ENCODE data around the gene NPPB.

Gene NPPB

DNA sequence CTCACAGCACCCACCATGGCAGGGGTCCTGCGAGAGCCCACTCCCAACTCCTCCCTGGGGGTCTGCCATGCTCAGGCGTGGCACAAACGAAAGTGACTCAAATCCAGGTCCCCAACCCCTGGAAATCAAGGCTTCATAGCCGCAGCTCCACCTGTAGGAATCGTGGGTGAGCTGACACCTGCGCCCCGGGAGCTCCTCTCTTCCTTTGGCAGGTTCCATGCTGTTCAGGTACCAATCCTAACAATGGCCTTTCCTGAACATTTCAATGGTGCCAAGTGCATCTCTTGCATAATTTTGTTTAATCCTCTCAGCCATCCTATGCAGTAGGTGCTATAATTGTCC lies 28.9 kb upstream of the NPPB start:
- TF ChIP-seq, protein P1, sequence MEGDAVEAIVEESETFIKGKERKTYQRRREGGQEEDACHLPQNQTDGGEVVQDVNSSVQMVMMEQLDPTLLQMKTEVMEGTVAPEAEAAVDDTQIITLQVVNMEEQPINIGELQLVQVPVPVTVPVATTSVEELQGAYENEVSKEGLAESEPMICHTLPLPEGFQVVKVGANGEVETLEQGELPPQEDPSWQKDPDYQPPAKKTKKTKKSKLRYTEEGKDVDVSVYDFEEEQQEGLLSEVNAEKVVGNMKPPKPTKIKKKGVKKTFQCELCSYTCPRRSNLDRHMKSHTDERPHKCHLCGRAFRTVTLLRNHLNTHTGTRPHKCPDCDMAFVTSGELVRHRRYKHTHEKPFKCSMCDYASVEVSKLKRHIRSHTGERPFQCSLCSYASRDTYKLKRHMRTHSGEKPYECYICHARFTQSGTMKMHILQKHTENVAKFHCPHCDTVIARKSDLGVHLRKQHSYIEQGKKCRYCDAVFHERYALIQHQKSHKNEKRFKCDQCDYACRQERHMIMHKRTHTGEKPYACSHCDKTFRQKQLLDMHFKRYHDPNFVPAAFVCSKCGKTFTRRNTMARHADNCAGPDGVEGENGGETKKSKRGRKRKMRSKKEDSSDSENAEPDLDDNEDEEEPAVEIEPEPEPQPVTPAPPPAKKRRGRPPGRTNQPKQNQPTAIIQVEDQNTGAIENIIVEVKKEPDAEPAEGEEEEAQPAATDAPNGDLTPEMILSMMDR (conservative IDR thresholded peaks at IDR 0.05), result no peak
- no peak for TF ChIP-seq ZFX (IDR thresholded peaks at IDR 0.05)
- H3K27ac ChIP-seq, result no peak overlapping the region

DNA sequence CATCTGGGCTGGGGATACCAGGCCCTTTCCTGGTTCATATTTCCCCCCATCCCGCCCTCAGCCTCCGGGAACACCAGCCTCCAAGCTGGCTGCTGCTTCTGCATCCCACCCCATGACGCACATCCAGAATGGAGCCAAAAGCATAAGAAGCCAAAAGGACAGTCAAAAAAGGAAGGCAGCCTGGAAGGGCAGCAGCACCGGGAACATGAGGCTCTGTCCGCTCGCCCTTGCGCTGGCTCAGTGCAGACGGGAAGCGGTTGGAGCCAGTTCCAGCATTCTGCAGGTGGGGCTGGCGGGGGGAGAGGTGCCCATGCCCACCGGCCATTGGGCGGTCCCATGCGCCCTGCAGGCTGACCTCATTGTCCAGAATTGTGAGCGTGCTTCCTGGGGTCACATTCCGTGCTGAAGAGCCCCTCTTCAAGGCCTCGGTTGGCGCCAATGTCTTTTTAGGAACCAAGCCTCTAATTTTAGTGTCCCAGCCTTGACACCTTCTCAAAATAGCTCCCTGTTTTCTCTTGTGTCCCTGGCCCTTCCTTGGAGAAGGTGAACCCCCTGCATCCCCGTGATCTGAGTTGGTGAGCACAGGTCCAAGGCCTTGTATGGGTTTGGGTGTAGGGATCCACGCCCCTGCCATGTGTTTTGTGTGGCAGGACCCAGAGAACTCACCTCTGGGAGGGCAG lies 28.4 kb upstream of the NPPB start:
- TF ChIP-seq, protein P1 (conservative IDR thresholded peaks at IDR 0.05), result no peak
- no peak for TF ChIP-seq ZFX (IDR thresholded peaks at IDR 0.05)
- H3K27ac ChIP-seq, result no peak overlapping the region

DNA sequence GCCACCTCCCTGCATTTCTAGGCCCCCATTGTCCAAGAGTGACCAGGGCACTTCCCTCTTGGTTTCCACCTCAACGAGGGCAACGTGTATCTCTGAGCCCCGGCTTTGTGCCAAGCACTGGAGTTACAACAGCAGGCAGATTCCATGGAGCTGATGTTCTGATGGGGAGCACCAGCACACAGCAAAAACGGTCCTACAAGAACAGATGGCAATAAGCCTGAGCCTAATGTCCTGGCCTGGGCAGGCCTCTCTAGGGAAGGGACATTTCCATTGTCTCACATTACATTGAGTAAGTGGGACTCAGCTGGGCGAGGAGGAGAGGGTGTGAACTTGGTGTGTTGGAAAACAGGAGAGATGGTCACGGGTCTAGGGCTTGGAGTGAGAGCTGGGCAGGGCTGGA lies 27.2 kb upstream of the NPPB start:
- H3K27ac ChIP-seq, result no peak overlapping the region
- TF ChIP-seq, protein P1 (conservative IDR thresholded peaks at IDR 0.05), result no peak
- TF ChIP-seq ZFX (IDR thresholded peaks at IDR 0.05), result no peak

DNA sequence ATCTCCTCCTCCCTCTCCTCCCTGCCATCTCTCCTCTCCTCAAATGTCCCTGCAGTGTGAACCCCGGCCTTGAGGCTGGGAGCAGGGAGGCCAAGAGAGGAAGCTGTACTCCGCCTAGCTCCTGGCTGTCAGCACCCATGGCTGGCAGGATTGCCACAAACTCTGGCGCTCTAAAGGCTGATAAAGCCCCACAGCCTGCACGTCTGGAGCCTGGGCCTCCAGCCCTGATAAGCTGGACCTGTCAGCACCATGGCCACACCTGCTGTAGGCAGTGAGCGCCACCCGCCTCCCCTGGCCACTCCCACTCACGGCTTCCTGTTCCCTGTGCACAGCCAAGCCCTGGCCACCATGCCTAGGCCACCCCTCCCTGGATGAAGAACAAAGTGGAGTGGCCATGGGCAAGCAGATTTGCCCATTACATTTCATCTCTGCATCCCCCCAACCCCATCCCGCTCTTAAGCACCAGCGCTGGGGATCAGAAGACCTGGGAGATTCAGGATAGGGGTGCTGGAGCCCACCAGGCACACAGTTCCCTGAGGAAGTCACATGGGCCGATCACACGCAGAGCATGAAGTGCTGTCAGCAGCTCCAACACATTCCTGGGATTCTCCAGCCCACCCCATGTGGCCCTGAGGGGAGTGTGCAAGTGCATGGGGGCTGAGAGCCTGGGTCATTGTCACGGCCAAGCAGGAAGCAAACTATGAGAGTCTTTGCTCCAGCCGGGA lies 24.2 kb upstream of the NPPB start:
- no peak overlapping the region for H3K27ac ChIP-seq

DNA sequence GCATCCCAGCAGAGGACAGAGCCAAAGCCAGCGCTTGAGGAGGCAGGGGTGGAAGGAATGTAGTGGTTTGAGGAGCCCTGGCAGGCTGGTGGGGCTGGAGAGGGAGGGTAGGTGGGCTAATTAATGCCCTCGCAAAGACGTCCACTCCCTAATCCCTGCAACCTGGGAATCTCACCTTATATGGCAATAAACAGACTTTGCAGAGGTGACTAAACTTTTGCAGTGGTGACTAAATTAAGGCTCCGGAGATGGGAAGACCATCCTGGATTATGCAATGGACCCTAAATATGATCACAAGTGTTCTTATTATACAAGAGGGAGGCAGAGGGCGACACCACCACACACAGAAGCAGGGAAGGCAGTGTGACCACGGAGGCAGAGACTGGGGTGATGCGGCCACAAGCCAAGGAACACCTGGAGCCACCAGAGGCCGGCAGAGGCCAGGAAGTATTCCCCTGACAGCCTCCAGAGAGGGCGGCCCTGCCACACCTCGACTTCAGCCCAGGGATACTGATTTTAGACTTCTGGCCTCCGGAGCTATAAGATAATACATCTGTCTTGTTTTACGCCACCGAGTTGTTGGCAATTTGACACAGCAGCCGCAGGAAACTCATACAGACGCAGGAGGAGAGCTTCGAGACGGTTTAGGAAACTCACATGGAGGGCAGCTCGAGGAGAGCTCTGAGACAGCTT lies 23.1 kb upstream of the NPPB start:
- H3K27ac ChIP-seq, result no peak overlapping the region
- TF ChIP-seq, protein P1 (conservative IDR thresholded peaks at IDR 0.05), result no peak
- TF ChIP-seq ZFX (IDR thresholded peaks at IDR 0.05), result no peak

More for the DNA sequence above, 24.2 kb upstream of the NPPB start:
- TF ChIP-seq ZFX (IDR thresholded peaks at IDR 0.05), result no peak
- TF ChIP-seq, protein P1 (conservative IDR thresholded peaks at IDR 0.05), result no peak

DNA sequence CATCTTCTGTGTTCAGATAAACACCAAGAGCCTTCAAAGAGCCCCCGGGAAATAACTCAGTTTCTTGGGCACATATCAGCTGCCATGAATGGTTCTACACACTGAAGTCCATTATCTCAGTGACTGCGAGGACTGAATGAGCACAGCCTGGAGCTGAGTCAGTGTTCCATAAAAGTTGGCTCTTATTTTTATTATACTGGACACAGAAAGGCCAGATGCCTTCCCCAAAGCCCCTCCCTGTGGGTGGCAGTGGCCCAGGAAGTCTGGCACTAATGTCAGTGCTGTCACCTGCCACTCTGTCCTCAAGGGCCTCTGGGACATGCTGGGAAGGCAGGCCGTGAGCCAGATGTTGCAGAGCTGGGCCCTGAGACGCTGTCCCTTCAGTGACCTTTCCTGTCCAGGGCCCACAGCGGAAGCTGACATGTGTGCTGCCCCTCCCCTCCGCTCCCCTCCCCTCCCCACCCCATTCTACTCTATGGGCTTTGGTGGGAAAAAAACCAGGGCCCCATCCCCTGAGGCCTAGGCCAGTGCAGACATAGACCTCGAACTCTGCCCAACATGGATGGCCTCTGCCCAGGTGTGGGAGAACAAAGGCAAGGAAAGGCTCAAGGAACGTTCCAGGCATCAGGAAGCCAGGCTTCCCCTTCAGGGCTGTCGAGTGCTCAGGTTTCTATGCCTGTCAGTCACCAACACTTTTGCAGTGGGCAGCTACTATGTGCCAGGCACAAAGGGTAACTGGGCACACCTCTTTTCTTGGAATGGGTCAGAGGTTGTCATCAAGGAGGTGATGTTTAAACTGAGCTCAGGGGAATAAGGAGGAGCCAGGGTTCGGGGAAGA lies 22.4 kb upstream of the NPPB start:
- H3K27ac ChIP-seq, result no peak overlapping the region
- no peak for TF ChIP-seq ZFX (IDR thresholded peaks at IDR 0.05)
- TF ChIP-seq, protein P1 (conservative IDR thresholded peaks at IDR 0.05), result no peak
